CD14-positive monocyte (primary cell): ENCODE results near the gene NEO1. TPM values are rescaled to one million over a fixed set of nuclear protein-coding genes. Genes with fewer than 3 reads are reported as not detected.

Experiments used
- DNase-seq, 3 donors: peaks; one replicate each; pipeline ENCODE4 v3.0.0-alpha.2; 2011 to 2022
- H2AFZ ChIP-seq: 2 replicates; pipeline ENCODE4 v1.6.0; 2012; ENCODE audit warnings: mild to moderate bottlenecking, low read depth, low read length, inconsistent platforms; ENCODE audit not compliant: insufficient read depth, poor library complexity, severe bottlenecking
- H3K27ac ChIP-seq, 2 donors: 1 replicate in 1 of 2; 2 replicates in 1 of 2; pipeline ENCODE4 v1.5.1; 2012 to 2013; ENCODE audit warnings: low read length in 2 of 2, control low read depth in 1 of 2, inconsistent platforms in 1 of 2, low read depth in 1 of 2, mild to moderate bottlenecking in 1 of 2
- H3K27me3 ChIP-seq, 2 donors: one replicate each; pipeline versions ENCODE4 v1.6.0 to v1.6.1; 2011 to 2013; ENCODE audit warnings: low read length in 2 of 2; ENCODE audit not compliant: control insufficient read depth in 2 of 2, insufficient read depth in 2 of 2
- H3K36me3 ChIP-seq, 2 donors: replicated peaks in 1 of 2; 1 replicate in 1 of 2; 2 replicates in 1 of 2; pipeline versions ENCODE4 v1.5.1 to v1.6.1; 2012 to 2013; ENCODE audit warnings: low read length in 2 of 2, control low read depth in 1 of 2, inconsistent platforms in 1 of 2, mild to moderate bottlenecking in 1 of 2; ENCODE audit not compliant: insufficient read depth in 2 of 2, control insufficient read depth in 1 of 2
- H3K4me1 ChIP-seq, 2 donors: 1 replicate in 1 of 2; 2 replicates in 1 of 2; pipeline versions ENCODE4 v1.5.1 to v1.6.1; 2012 to 2013; ENCODE audit warnings: low read length in 2 of 2, control low read depth in 1 of 2, inconsistent platforms in 1 of 2, mild to moderate bottlenecking in 1 of 2, moderate library complexity in 1 of 2; ENCODE audit not compliant: insufficient read depth in 2 of 2, control insufficient read depth in 1 of 2
- H3K4me2 ChIP-seq: replicated peaks from 2 replicates; pipeline ENCODE3; 2012; ENCODE audit warnings: low read length, moderate library complexity, mild to moderate bottlenecking; ENCODE audit not compliant: poor library complexity, severe bottlenecking; ENCODE audit errors: extremely low read depth
- H3K4me3 ChIP-seq, 3 experiments: fragments of 200-600 bp in 1 of 3; sonication (generic) in 1 of 3; replicated peaks in 1 of 3; 1 replicate in 2 of 3; 2 replicates in 1 of 3; pipeline ENCODE4 v1.5.1; 2011 to 2013; ENCODE audit warnings: low read length in 3 of 3, mild to moderate bottlenecking in 3 of 3, control low read depth in 2 of 3, low read depth in 2 of 3, inconsistent platforms in 1 of 3, moderate library complexity in 1 of 3
- H3K79me2 ChIP-seq: 2 replicates; pipeline ENCODE4 v1.6.0; 2012; ENCODE audit warnings: mild to moderate bottlenecking, control low read depth, inconsistent platforms, low read length, moderate library complexity; ENCODE audit not compliant: insufficient read depth
- H3K9ac ChIP-seq: 2 replicates; pipeline ENCODE4 v1.6.0; 2017; ENCODE audit warnings: low read length, mild to moderate bottlenecking; ENCODE audit not compliant: insufficient read depth, poor library complexity, severe bottlenecking
- H3K9me3 ChIP-seq, 2 donors: replicated peaks in 1 of 2; 1 replicate in 1 of 2; 2 replicates in 1 of 2; pipeline versions ENCODE4 v1.5.1 to v1.6.1; 2012 to 2013; ENCODE audit warnings: low read length in 2 of 2, control low read depth in 1 of 2; ENCODE audit not compliant: control insufficient read depth in 1 of 2, insufficient read depth in 1 of 2
- H4K20me1 ChIP-seq: 2 replicates; pipeline ENCODE4 v1.6.0; 2012; ENCODE audit warnings: mild to moderate bottlenecking, low read length, control low read depth, moderate library complexity; ENCODE audit not compliant: insufficient read depth
- H3K27ac Mint-ChIP-seq, 7 donors: one replicate each; pipeline ENCODE4 v1.8.0; 2020; ENCODE audit warnings: mild to moderate bottlenecking in 7 of 7, mixed read lengths in 7 of 7, moderate library complexity in 6 of 7, inconsistent platforms in 2 of 7
- H3K27me3 Mint-ChIP-seq, 3 donors: one replicate each; pipeline ENCODE4 v1.8.0; 2021 to 2022; ENCODE audit warnings: low read depth in 3 of 3, mild to moderate bottlenecking in 3 of 3, mixed read lengths in 3 of 3, moderate library complexity in 3 of 3, inconsistent platforms in 1 of 3
- H3K36me3 Mint-ChIP-seq, 2 donors: one replicate each; pipeline ENCODE4 v1.8.0; 2020; ENCODE audit warnings: mixed read lengths in 2 of 2, inconsistent platforms in 1 of 2, mild to moderate bottlenecking in 1 of 2
- H3K4me1 Mint-ChIP-seq: one replicate; pipeline ENCODE4 v1.8.0; 2020; ENCODE audit warnings: mild to moderate bottlenecking, mixed read lengths
- H3K4me3 Mint-ChIP-seq, 2 donors: one replicate each; pipeline ENCODE4 v1.8.0; 2020; ENCODE audit warnings: mild to moderate bottlenecking in 2 of 2, mixed read lengths in 2 of 2, moderate library complexity in 1 of 2
- H3K9me3 Mint-ChIP-seq, 7 donors: one replicate each; pipeline ENCODE4 v1.8.0; 2020 to 2022; ENCODE audit warnings: mixed read lengths in 7 of 7, mild to moderate bottlenecking in 6 of 7, moderate library complexity in 6 of 7, inconsistent platforms in 2 of 7
- CTCF ChIP-seq: fragments of 200-600 bp; IDR thresholded peaks from one replicate; pipeline ENCODE4 v1.8.0; 2022; ENCODE audit warnings: antibody characterized with exemption, mild to moderate bottlenecking
- WGBS: methylation state at CpG from one replicate; pipeline ENCODE4 v1.1.5; 2013; ENCODE audit warnings: missing lambda C conversion rate; ENCODE audit not compliant: insufficient coverage; 5-methylcytosine and 5-hydroxymethylcytosine counted together
- intact Hi-C, 2 donors: fragments of 100-400 bp; cut with micrococcal nuclease; formaldehyde crosslinking; loops; one replicate each; pipeline versions ENCODE4 v1.15.0 to v1.15.1; 2023
- polyA plus RNA-seq, 3 donors: library from polyadenylated mRNA; depleted of rRNA in 1 of 3; unstranded in 2 of 3; stranded (reverse) in 1 of 3; fragments of 300-500 nt in 2 of 3; fragments of >200 nt in 1 of 3; fragmentation: Illumina TruSeq in 2 of 3; gene quantifications; 1 replicate in 2 of 3; 2 replicates in 1 of 3; pipeline ENCODE4 v1.2.3, GENCODE V29; 2012 to 2021

NEO1 gene
- polyA plus RNA-seq, 3 donors, result 0.03 to 0.06 TPM; not detected in 1

- no peaks in the 10 kb centered on the region for H3K4me1 ChIP-seq
- H3K4me2 ChIP-seq, result no peak overlapping the region
- Mint-ChIP-seq H3K4me3 (peak overlapping the region in 1 of 2 donors; percentile 26), H3K36me3 (no peaks in the 10 kb centered on the region), H3K27me3 (peaks cover 14 to 32% (median 15%) of the 10 kb centered on the region in 3 donors), H3K9me3 (peaks cover 0 to 8% (median 0%) of the 10 kb centered on the region in 7 donors), H3K27ac (peak overlapping the region in 1 of 7 donors; percentile 4), H3K4me1 (no peaks in the 10 kb centered on the region)
- no peak overlapping the region for H3K4me3 ChIP-seq
- no peaks in the 10 kb centered on the region for H3K9me3 ChIP-seq
- WGBS, result no CpG with 5 or more reads among the region's 3 CpGs
- H3K36me3 ChIP-seq, result no peaks in the 10 kb centered on the region
- H2AFZ ChIP-seq, result no peak overlapping the region
- no peak overlapping the region for H3K27ac ChIP-seq
- no peak for DNase-seq
- no peaks in the 10 kb centered on the region for H3K79me2 ChIP-seq
- no peaks in the 10 kb centered on the region for H4K20me1 ChIP-seq
- intact Hi-C loops, result no loop called here
- no peak overlapping the region for H3K9ac ChIP-seq
- TF ChIP-seq CTCF, result no peak
- H3K27me3 ChIP-seq, result peaks cover 5 to 24% of the 10 kb centered on the region in 2 donors
These were observed 57.5 kb downstream of the NEO1 start for GRCh38 chr15:73109765-73110164.

- Histone ChIP-seq H3K4me2 (no peak overlapping the region), H3K36me3 (no peaks in the 10 kb centered on the region), H4K20me1 (no peaks in the 10 kb centered on the region), H3K4me3 (no peak overlapping the region), H3K79me2 (no peaks in the 10 kb centered on the region), H3K9me3 (no peaks in the 10 kb centered on the region), H3K27ac (no peak overlapping the region), H2AFZ (no peak overlapping the region), H3K9ac (no peak overlapping the region), H3K4me1 (no peaks in the 10 kb centered on the region), H3K27me3 (peaks cover 5 to 22% of the 10 kb centered on the region in 2 donors)
- Mint-ChIP-seq H3K4me1 (no peaks in the 10 kb centered on the region), H3K36me3 (no peaks in the 10 kb centered on the region), H3K27me3 (peaks cover 15 to 31% (median 18%) of the 10 kb centered on the region in 3 donors), H3K4me3 (peak overlapping the region in 1 of 2 donors; percentile 26), H3K27ac (peak overlapping the region in 1 of 7 donors; percentile 4), H3K9me3 (peaks cover 0 to 8% (median 0%) of the 10 kb centered on the region in 7 donors)
- no CpG with 5 or more reads among the region's 1 CpG for WGBS
- no peak for DNase-seq
- intact Hi-C loops, result no loop called here
- TF ChIP-seq CTCF, result no peak
These were observed 57.9 kb downstream of the NEO1 start for GRCh38 chr15:73110201-73110600.
